ENCODE results near the gene LZIC.

Gene LZIC

DNA sequence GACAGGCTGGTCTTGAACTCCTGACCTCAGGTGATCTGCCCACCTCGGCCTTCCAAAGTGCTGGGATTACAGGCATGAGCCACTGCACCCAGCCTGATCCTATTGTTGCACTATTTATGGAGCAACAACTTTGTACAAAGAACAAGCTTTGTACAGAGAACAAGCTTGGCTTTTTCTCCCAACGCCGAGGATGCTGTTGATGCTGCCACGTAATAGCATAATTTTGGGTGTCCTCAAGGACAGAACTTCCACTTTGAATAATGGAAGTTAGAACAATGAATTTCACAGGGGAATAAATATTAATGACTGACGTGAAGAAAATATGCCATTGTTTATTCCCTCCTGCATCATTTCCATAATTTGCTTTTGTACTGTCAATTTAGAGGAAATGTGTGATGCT, 41.1 kb upstream of the LZIC start:
- DNase-seq (ENCODE audit: low spot score) (no peak), ATAC-seq (ENCODE audit: low read depth) (no peak)

DNA sequence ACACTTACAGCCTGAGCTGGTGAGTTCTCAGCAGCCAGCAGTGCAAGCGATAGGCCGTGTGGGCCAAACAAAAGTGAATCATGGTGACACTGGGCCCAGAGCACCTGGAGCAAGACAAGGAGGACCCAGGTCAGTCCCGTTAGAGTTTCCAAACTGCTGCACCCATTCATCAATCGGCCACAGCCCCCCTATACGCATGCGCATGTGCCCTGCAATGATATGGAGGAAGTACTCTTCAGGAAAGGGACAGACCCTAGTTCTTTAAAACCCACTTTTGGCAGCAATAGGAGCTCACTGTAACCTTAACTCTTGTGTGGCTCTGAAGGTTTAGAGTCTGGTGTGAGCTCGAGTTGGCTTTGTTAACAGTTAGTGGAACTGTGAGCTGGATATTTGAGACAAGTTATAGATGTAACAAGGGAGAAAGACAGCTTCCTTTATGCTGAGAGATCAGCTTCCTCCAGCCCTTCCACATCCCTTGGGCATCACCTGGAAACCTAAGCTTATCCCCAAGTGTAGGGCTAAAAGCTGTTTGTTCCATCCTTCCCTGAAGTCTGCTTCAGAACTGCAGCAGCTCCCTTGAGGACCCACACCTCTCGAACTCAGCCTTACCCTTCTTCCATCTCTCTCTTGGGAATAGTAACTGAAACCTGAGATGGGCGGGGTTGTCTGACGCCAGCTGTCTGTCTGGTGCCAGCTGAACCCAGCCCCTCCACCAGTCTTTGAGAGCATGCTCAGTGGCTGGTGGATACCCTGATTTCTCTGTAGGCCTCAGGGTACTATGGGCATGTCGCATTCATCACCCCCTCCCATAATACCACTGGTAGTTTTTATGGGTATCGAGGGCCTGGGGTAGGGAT, 17.7 kb upstream of the LZIC start:
- ATAC-seq (ENCODE audit: low read depth), result no peak
- TF ChIP-seq, protein P1, sequence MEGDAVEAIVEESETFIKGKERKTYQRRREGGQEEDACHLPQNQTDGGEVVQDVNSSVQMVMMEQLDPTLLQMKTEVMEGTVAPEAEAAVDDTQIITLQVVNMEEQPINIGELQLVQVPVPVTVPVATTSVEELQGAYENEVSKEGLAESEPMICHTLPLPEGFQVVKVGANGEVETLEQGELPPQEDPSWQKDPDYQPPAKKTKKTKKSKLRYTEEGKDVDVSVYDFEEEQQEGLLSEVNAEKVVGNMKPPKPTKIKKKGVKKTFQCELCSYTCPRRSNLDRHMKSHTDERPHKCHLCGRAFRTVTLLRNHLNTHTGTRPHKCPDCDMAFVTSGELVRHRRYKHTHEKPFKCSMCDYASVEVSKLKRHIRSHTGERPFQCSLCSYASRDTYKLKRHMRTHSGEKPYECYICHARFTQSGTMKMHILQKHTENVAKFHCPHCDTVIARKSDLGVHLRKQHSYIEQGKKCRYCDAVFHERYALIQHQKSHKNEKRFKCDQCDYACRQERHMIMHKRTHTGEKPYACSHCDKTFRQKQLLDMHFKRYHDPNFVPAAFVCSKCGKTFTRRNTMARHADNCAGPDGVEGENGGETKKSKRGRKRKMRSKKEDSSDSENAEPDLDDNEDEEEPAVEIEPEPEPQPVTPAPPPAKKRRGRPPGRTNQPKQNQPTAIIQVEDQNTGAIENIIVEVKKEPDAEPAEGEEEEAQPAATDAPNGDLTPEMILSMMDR (IDR thresholded peaks at IDR 0.05; ENCODE audit: poor library complexity, severe bottlenecking), result no peak
- H3K36me3 ChIP-seq (ENCODE audit: low read depth), result 0 out of 2 replicates have a peak, but pooled peaks cover 2% of the 10 kb centered on the region

More for the DNA sequence above, 41.1 kb upstream of the LZIC start:
- Histone ChIP-seq H3K4me3 (ENCODE audit: severe bottlenecking) (no peak overlapping the region), H3K9me3 (ENCODE audit: severe bottlenecking) (no peaks in the 10 kb centered on the region), H3K4me1 (ENCODE audit: insufficient read depth, poor library complexity, severe bottlenecking) (no peaks in the 10 kb centered on the region), H3K27ac (ENCODE audit: poor library complexity, severe bottlenecking) (no peak overlapping the region), H3K36me3 (ENCODE audit: low read depth) (peaks cover 26% of the 10 kb centered on the region), H3K27me3 (ENCODE audit: insufficient read depth, poor library complexity, severe bottlenecking) (no peaks in the 10 kb centered on the region)
- TF ChIP-seq, protein P1 (IDR thresholded peaks at IDR 0.05; ENCODE audit: poor library complexity, severe bottlenecking), result no peak

DNA sequence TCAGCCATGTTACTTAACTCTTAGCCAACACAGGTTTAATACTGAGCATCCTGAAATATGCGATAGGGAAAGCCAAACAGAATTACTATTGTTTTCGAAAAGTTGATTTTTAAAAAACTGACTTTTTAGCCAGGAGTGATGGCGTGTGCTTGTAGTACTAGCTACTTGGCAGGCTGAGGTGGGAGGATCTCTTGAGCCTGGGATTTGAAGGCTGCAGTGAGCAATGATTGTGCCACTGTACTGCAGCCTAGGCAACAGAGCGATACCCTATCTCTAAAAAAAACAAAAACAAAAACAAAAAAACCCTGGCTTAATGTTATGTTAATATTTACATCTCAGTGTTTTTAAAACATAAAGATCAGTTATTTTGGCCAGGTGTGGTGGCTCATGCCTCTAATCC, 16.8 kb upstream of the LZIC start:
- H3K4me1 ChIP-seq (ENCODE audit: insufficient read depth, poor library complexity, severe bottlenecking), result peaks cover 6% of the 10 kb centered on the region
- H3K27me3 ChIP-seq (ENCODE audit: insufficient read depth, poor library complexity, severe bottlenecking), result no peaks in the 10 kb centered on the region
- 0 out of 2 replicates have a peak, but pooled peaks cover 2% of the 10 kb centered on the region for H3K36me3 ChIP-seq (ENCODE audit: low read depth)
- ATAC-seq (ENCODE audit: low read depth) (no peak), DNase-seq (ENCODE audit: low spot score) (no peak)
- TF ChIP-seq, protein P1 (IDR thresholded peaks at IDR 0.05; ENCODE audit: poor library complexity, severe bottlenecking), result no peak
- H3K4me3 ChIP-seq (ENCODE audit: severe bottlenecking), result no peak overlapping the region
- H3K9me3 ChIP-seq (ENCODE audit: severe bottlenecking), result no peaks in the 10 kb centered on the region
- no peak overlapping the region for H3K27ac ChIP-seq (ENCODE audit: poor library complexity, severe bottlenecking)

More for the DNA sequence above, 17.7 kb upstream of the LZIC start:
- H3K4me1 ChIP-seq (ENCODE audit: insufficient read depth, poor library complexity, severe bottlenecking), result peaks cover 6% of the 10 kb centered on the region
- no peak overlapping the region for H3K27ac ChIP-seq (ENCODE audit: poor library complexity, severe bottlenecking)
- DNase-seq (ENCODE audit: low spot score), result no peak
- no peak overlapping the region for H3K4me3 ChIP-seq (ENCODE audit: severe bottlenecking)
- H3K9me3 ChIP-seq (ENCODE audit: severe bottlenecking), result no peaks in the 10 kb centered on the region
- no peaks in the 10 kb centered on the region for H3K27me3 ChIP-seq (ENCODE audit: insufficient read depth, poor library complexity, severe bottlenecking)

- DNase-seq (ENCODE audit: low spot score) (no peak), ATAC-seq (ENCODE audit: low read depth) (no peak)
These were observed 14.5 kb upstream of the LZIC start for GRCh38 chr1:9957726-9958125.

More at GRCh38 chr1:9957726-9958125, 14.5 kb upstream of the LZIC start:
- Histone ChIP-seq H3K27me3 (ENCODE audit: insufficient read depth, poor library complexity, severe bottlenecking) (no peaks in the 10 kb centered on the region), H3K36me3 (ENCODE audit: low read depth) (no peaks in the 10 kb centered on the region), H3K27ac (ENCODE audit: poor library complexity, severe bottlenecking) (no peak overlapping the region), H3K4me1 (ENCODE audit: insufficient read depth, poor library complexity, severe bottlenecking) (peaks cover 6% of the 10 kb centered on the region), H3K4me3 (ENCODE audit: severe bottlenecking) (no peak overlapping the region), H3K9me3 (ENCODE audit: severe bottlenecking) (no peaks in the 10 kb centered on the region)
- TF ChIP-seq, protein P1 (IDR thresholded peaks at IDR 0.05; ENCODE audit: poor library complexity, severe bottlenecking), result no peak

Data from RWPE2 (cell line).